AG10803 (cell line): ENCODE results near the gene LDLRAD4.

Experiments used
- DNase-seq: peaks from one replicate; pipeline ENCODE4 v3.0.0; 2010; ENCODE audit warnings: low read depth
- H3K4me3 ChIP-seq: 2 replicates; pipeline ENCODE4 v1.5.1; 2011; ENCODE audit warnings: mild to moderate bottlenecking, low read length, control low read depth
- CTCF ChIP-seq: conservative IDR thresholded peaks from 2 replicates; pipeline ENCODE4 v1.5.1; 2011; ENCODE audit warnings: mild to moderate bottlenecking, low read length, control low read depth, inconsistent platforms

Gene LDLRAD4

DNA sequence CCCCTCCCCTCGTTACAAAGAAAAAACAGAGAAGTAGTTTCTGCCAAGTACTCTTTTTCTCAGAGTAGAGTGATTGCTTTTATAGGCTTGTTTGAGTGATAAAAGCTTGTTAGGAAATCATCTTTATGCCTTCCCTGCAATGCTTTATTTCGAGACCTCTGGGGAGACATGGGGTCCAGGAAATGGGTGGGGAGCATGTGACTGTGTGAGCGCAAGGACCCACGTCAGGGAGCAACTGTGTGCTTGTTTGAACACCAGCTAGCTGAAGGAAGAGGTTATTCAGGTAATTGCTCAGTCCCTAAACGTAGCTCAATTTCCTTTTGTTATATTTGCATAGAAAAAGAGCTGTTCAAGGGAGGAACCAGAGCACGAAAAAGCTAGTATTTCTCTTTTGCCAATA, 320.5 kb downstream of the LDLRAD4 start:
- no peak overlapping the region for H3K4me3 ChIP-seq
- no peak for TF ChIP-seq CTCF
- no peak for DNase-seq

- no peak for TF ChIP-seq CTCF
- H3K4me3 ChIP-seq: no peak overlapping the region
- no peak for DNase-seq
Measured at GRCh38 chr18:13539843-13540476, 321.4 kb downstream of the LDLRAD4 start.

DNA sequence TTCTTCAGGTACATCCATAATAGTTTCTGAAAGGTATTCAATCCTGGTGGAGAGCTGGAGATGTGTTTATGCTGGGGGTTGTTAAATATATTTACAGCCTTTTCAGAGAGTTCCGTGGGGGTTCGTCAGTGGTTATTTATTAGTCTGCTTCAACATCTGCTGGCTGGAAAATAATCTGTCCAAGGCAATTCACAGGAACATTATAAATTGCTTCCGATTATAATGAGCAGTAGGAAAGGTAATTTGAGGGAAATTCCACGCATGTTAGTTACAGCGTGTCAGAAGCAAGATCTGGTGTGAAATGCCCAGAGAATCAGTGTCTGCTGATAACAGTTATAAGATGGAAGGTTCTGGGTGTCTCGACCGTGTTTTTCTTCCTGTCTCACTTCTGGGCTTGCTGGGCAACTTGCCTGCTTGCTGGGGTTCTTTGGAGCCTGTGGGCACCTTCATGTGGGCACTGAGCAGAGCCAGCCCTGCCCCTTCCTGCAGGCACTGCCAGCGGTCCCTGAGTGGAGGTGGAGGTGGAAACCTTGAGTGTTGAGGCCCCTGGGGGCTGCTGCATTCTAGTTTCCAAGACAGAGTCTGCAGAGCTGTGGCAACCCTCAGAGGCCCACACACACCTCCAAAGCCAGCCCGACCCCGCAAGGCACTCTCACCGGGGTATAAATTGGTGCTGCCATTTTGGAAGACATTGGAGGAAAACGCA, 322.1 kb downstream of the LDLRAD4 start:
- no peak for DNase-seq
- no peak for TF ChIP-seq CTCF

DNA sequence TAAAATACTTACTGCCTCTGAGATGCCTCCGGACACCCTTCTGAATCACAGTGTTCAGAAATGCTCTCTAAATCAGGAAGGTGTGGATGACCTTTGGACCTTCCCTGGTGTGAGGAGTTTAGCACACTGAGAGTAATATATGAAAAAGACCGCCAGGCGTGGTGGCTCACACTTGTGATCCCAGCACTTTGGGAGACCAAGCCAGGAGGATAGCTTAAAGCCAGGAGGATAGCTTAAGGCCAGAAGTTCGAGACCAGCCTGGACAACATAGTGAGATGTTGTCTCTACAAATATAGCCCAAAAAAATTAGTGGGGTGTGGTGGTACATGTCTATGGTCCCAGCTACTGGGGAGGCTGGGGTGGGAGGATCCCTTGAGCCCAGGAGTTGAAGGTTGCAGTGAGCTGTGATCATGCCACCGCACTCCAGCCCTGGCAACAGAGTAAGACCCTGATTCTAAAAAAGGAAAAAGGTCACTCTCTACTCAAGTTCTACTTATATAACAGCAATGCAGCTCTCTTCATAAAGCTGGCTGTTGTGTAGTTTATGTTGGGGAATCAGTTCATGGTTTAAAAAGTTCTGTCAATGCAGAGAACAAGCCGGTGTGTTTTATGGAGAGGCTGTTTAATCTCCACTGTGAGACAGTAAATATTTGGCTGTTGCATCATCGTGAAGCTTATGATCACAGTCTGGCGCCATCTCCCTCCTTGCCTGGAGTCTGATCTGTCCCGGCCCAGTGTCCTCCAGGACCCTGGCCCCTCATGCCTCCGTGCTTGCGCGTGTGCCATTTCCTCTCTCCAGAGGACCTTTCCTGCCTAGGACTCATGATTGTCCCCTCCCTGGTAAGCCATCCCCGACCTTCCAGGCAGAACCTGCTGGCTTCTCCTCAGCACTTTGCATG, 323.3 kb downstream of the LDLRAD4 start:
- no peak for DNase-seq
- no peak for TF ChIP-seq CTCF
- H3K4me3 ChIP-seq: no peak overlapping the region

More for the DNA sequence above, 322.1 kb downstream of the LDLRAD4 start:
- no peak overlapping the region for H3K4me3 ChIP-seq

GRCh38 chr18:13542520-13542847, 323.9 kb downstream of the LDLRAD4 start:
- DNase-seq: no peak
- H3K4me3 ChIP-seq: no peak overlapping the region
- TF ChIP-seq CTCF: no peak

GRCh38 chr18:13543144-13543543, 324.6 kb downstream of the LDLRAD4 start:
- DNase-seq: no peak
- H3K4me3 ChIP-seq: no peak overlapping the region
- no peak for TF ChIP-seq CTCF
